Thyroid gland (tissue), 4 donors: ENCODE results near the gene MSANTD2. TPM values are rescaled to one million over a fixed set of nuclear protein-coding genes. Genes with fewer than 3 reads are reported as not detected.

Experiments used
- DNase-seq, 2 donors: peaks; one replicate each; pipeline ENCODE4 v3.0.0-alpha.2; 2019
- H3K27ac ChIP-seq, 3 donors: fragments of 200-600 bp; sonication (generic); 1 replicate in 2 of 3; 2 replicates in 1 of 3; pipeline ENCODE4 v1.5.1; 2016 to 2019; ENCODE audit warnings: mild to moderate bottlenecking in 1 of 3, moderate library complexity in 1 of 3
- H3K27me3 ChIP-seq: fragments of 200-600 bp; sonication (generic); one replicate; pipeline ENCODE4 v1.5.1; 2019
- H3K36me3 ChIP-seq, 2 donors: fragments of 200-600 bp; sonication (generic); one replicate each; pipeline ENCODE4 v1.5.1; 2016 to 2019
- H3K4me1 ChIP-seq, 2 donors: fragments of 200-600 bp; sonication (generic); one replicate each; pipeline ENCODE4 v1.5.1; 2017 to 2019
- H3K4me3 ChIP-seq, 3 donors: fragments of 200-600 bp; sonication (generic); replicated peaks in 1 of 3; 1 replicate in 2 of 3; 2 replicates in 1 of 3; pipeline ENCODE4 v1.5.1; 2016; ENCODE audit warnings: mild to moderate bottlenecking in 1 of 3
- H3K9me3 ChIP-seq: fragments of 200-600 bp; sonication (generic); one replicate; pipeline ENCODE4 v1.5.1; 2017
- CTCF ChIP-seq, 6 experiments: fragments of 200-600 bp in 3 of 6; fragments of 450-650 bp in 3 of 6; sonication (generic) in 3 of 6; IDR thresholded peaks; one replicate each; pipeline ENCODE4 v1.5.1; 2016 to 2019; ENCODE audit warnings: antibody characterized with exemption in 6 of 6, mild to moderate bottlenecking in 2 of 6, inconsistent platforms in 1 of 6, moderate library complexity in 1 of 6
- POLR2A ChIP-seq, 2 donors: fragments of 450-650 bp; IDR thresholded peaks; one replicate each; pipeline ENCODE4 v1.6.1; 2017; ENCODE audit warnings: antibody characterized with exemption in 2 of 2, mild to moderate bottlenecking in 2 of 2, moderate library complexity in 1 of 2
- WGBS, 2 donors: methylation state at CpG; one replicate each; pipeline ENCODE4 v1.1.5; 2017; 5-methylcytosine and 5-hydroxymethylcytosine counted together
- intact Hi-C: fragments of 100-400 bp; cut with DNase I; formaldehyde crosslinking; loops from one replicate; pipeline ENCODE4 v1.15.1; 2023
- total RNA-seq, 4 donors: library from RNA; depleted of rRNA; stranded (reverse); fragments of >200 nt; gene quantifications; one replicate each; pipeline ENCODE4 v1.2.3, GENCODE V29; 2016

Gene MSANTD2
- total RNA-seq, 4 donors from 2014 or later, result 29.1 to 56.1 (median 37.0) TPM

- H3K4me3 ChIP-seq, result no peak overlapping the region
- 62 to 83% methylated on average over 11 of the region's 12 CpGs for WGBS, 2 donors
- DNase-seq, result peak in 1 of 2 donors; percentile 33
- intact Hi-C loops, result loop anchor here (10.0 kb wide), 1 partner anchor 46 kb away; no protein-coding TSS in a partner anchor
- H3K36me3 ChIP-seq, result peaks cover 1 to 4% of the 10 kb centered on the region in 2 donors
- no peaks in the 10 kb centered on the region for H3K27me3 ChIP-seq
- no peak for TF ChIP-seq CTCF (IDR thresholded peaks at IDR 0.05)
- TF ChIP-seq POLR2A (IDR thresholded peaks at IDR 0.05), result no peak
- peaks cover 36 to 74% of the 10 kb centered on the region in 2 donors for H3K4me1 ChIP-seq
- H3K27ac ChIP-seq, result peak overlapping the region; percentile 92 to 98 (median 97)
- no peaks in the 10 kb centered on the region for H3K9me3 ChIP-seq
Observed at GRCh38 chr11:124748481-124749343, 51.5 kb downstream of the MSANTD2 start.

GRCh38 chr11:124748100-124748418 is 52.1 kb downstream of the MSANTD2 start:
- Histone ChIP-seq H3K27me3 (no peaks in the 10 kb centered on the region), H3K4me1 (peaks cover 30 to 70% of the 10 kb centered on the region in 2 donors), H3K36me3 (no peaks in the 10 kb centered on the region), H3K9me3 (no peaks in the 10 kb centered on the region), H3K27ac (peak overlapping the region; percentile 92 to 98 (median 97)), H3K4me3 (no peak overlapping the region)
- intact Hi-C loops, result loop anchor here (10.0 kb wide), 1 partner anchor 47 kb away; no protein-coding TSS in a partner anchor
- WGBS, 2 donors, result 70 to 71% methylated on average over 7 of the region's 7 CpGs
- DNase-seq, result peak in 1 of 2 donors; percentile 21
- TF ChIP-seq CTCF (IDR thresholded peaks at IDR 0.05) (no peak), POLR2A (IDR thresholded peaks at IDR 0.05) (no peak)

- WGBS, 2 donors, result 72 to 78% methylated on average over 13 to 14 of the region's 14 CpGs
- no peaks in the 10 kb centered on the region for H3K9me3 ChIP-seq
- no peak overlapping the region for H3K4me3 ChIP-seq
- H3K36me3 ChIP-seq, result no peaks in the 10 kb centered on the region
- peaks cover 25 to 65% of the 10 kb centered on the region in 2 donors for H3K4me1 ChIP-seq
- intact Hi-C loops, result loop anchor here (10.0 kb wide), 1 partner anchor 47 kb away; no protein-coding TSS in a partner anchor
- H3K27ac ChIP-seq, result peak overlapping the region; percentile 92 to 98 (median 97)
- peak in 1 of 2 donors; percentile 12 for DNase-seq
- H3K27me3 ChIP-seq, result no peaks in the 10 kb centered on the region
- no peak for TF ChIP-seq POLR2A (IDR thresholded peaks at IDR 0.05)
- TF ChIP-seq CTCF (IDR thresholded peaks at IDR 0.05), result no peak
Observed at GRCh38 chr11:124747406-124748099, 52.7 kb downstream of the MSANTD2 start.

GRCh38 chr11:124746621-124747243 is 53.5 kb downstream of the MSANTD2 start:
- WGBS, 2 donors, result 8 to 9% methylated on average over 30 to 35 of the region's 37 CpGs
- intact Hi-C loops, result loop anchor here (10.0 kb wide), 1 partner anchor 48 kb away; no protein-coding TSS in a partner anchor
- H3K4me3 ChIP-seq, result peak overlapping the region; percentile 38 to 87 (median 76)
- no peaks in the 10 kb centered on the region for H3K27me3 ChIP-seq
- H3K27ac ChIP-seq, result peak overlapping the region; percentile 92 to 98 (median 97)
- TF ChIP-seq POLR2A (IDR thresholded peaks at IDR 0.05), result peak; percentile 76 to 95
- peak; percentile 13 to 70 (median 62) for TF ChIP-seq CTCF (IDR thresholded peaks at IDR 0.05)
- DNase-seq, result peak; percentile 94 to 95
- no peaks in the 10 kb centered on the region for H3K9me3 ChIP-seq
- H3K36me3 ChIP-seq, result no peaks in the 10 kb centered on the region
- H3K4me1 ChIP-seq, result peaks cover 17 to 57% of the 10 kb centered on the region in 2 donors
